Astrocyte (in vitro differentiated cells and primary cell): ENCODE results near the gene GRB10. TPM values are rescaled to one million over a fixed set of nuclear protein-coding genes. Genes with fewer than 3 reads are reported as not detected.
"Not testable (repeated sequence)": the region's sequence is repeated elsewhere in the genome, so short reads cannot be mapped to it uniquely, and the experiment has no call there.

ENCODE experiments used
- DNase-seq: peaks from one replicate; pipeline ENCODE4 v3.0.0-alpha.2; 2010; ENCODE audit warnings: low read depth
- FAIRE-seq: peaks from 2 replicates; lab custom pipeline; 2011; peaks lifted over from hg19 to GRCh38; lab: Jason Lieb, UNC
- H2AFZ ChIP-seq: 2 replicates; pipeline ENCODE4 v1.6.0; 2012; ENCODE audit warnings: low read depth, low read length, inconsistent platforms
- H3K27ac ChIP-seq: 2 replicates; pipeline ENCODE4 v1.5.1; 2011; ENCODE audit warnings: low read depth, low read length, inconsistent platforms
- H3K27me3 ChIP-seq: 2 replicates; pipeline ENCODE4 v1.6.0; 2011; ENCODE audit warnings: low read length, inconsistent platforms; ENCODE audit not compliant: insufficient read depth
- H3K36me3 ChIP-seq: 2 replicates; pipeline ENCODE4 v1.5.1; 2011; ENCODE audit warnings: low read length, inconsistent platforms; ENCODE audit not compliant: insufficient read depth
- H3K4me1 ChIP-seq: 2 replicates; pipeline ENCODE4 v1.5.1; 2011; ENCODE audit warnings: low read length, inconsistent platforms; ENCODE audit not compliant: insufficient read depth
- H3K4me2 ChIP-seq: 2 replicates; pipeline ENCODE4 v1.6.0; 2012; ENCODE audit warnings: low read length, inconsistent platforms
- H3K4me3 ChIP-seq: 2 replicates; pipeline ENCODE4 v1.5.1; 2011; ENCODE audit warnings: low read depth, mild to moderate bottlenecking, low read length, inconsistent platforms; ENCODE audit not compliant: insufficient read depth
- H3K79me2 ChIP-seq: 2 replicates; pipeline ENCODE4 v1.6.0; 2012; ENCODE audit warnings: mild to moderate bottlenecking, low read length, inconsistent platforms; ENCODE audit not compliant: insufficient read depth
- H3K9ac ChIP-seq: 2 replicates; pipeline ENCODE4 v1.6.0; 2012; ENCODE audit warnings: mild to moderate bottlenecking, low read length, inconsistent platforms
- H3K9me3 ChIP-seq: 2 replicates; pipeline ENCODE4 v1.5.1; 2012; ENCODE audit warnings: low read depth, mild to moderate bottlenecking, low read length, inconsistent platforms; ENCODE audit not compliant: insufficient read depth
- H4K20me1 ChIP-seq: 2 replicates; pipeline ENCODE4 v1.6.0; 2012; ENCODE audit warnings: low read length, inconsistent platforms; ENCODE audit not compliant: insufficient read depth
- H3K27ac Mint-ChIP-seq: one replicate; pipeline ENCODE4 v1.8.0; 2021; ENCODE audit warnings: mild to moderate bottlenecking, mixed read lengths; ENCODE audit not compliant: unreplicated experiment
- H3K27me3 Mint-ChIP-seq: one replicate; pipeline ENCODE4 v1.8.0; 2021; ENCODE audit warnings: low read depth, mixed read lengths; ENCODE audit not compliant: unreplicated experiment
- H3K36me3 Mint-ChIP-seq: one replicate; pipeline ENCODE4 v1.8.0; 2021; ENCODE audit warnings: low read depth, mixed read lengths; ENCODE audit not compliant: unreplicated experiment
- H3K4me1 Mint-ChIP-seq: one replicate; pipeline ENCODE4 v1.8.0; 2021; ENCODE audit warnings: low read depth, mixed read lengths; ENCODE audit not compliant: unreplicated experiment
- H3K4me3 Mint-ChIP-seq: one replicate; pipeline ENCODE4 v1.8.0; 2021; ENCODE audit warnings: mild to moderate bottlenecking, moderate library complexity, mixed read lengths; ENCODE audit not compliant: unreplicated experiment
- H3K9me3 Mint-ChIP-seq: one replicate; pipeline ENCODE4 v1.8.0; 2021; ENCODE audit warnings: mild to moderate bottlenecking, mixed read lengths; ENCODE audit not compliant: unreplicated experiment
- EZH2 ChIP-seq: IDR thresholded peaks from 2 replicates; pipeline ENCODE4 v1.6.1; 2012; ENCODE audit warnings: mild to moderate bottlenecking, low read length, inconsistent platforms; ENCODE audit not compliant: insufficient read depth
- total RNA-seq: library from RNA; stranded (reverse); gene quantifications from 2 replicates; pipeline ENCODE4 v1.2.1, GENCODE V29; 2021
- TF ChIP-seq, protein P1 (sequence below): IDR thresholded peaks from 2 replicates; pipeline ENCODE4 v1.5.1; 2011; ENCODE audit warnings: low read depth, mild to moderate bottlenecking, inconsistent platforms, low read length, moderate library complexity; ENCODE audit not compliant: insufficient read depth

GRB10 gene
- total RNA-seq, 1 donor from 2014 or later = 81.9 TPM

DNA sequence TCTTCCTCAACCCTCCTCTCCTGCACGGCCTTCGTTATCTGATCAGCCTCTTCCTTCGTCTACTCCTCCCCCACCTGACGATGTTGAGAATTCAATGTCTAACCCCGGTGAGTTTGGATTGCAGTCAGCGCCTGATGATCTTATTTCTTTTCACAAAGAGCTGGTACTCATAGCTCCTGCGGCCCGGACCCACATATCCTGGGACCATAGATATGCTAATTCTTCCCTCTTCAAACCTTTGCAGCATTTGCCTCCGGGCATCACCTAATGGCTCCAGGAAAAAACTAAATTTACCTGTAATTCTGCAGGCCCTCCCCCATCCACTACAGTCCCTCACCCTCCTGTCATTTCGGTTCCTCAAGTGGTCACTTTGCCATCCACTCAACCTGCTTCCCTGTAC is 205.1 kb downstream of the GRB10 start:
- peaks cover 14% of the 10 kb centered on the region for H3K27me3 Mint-ChIP-seq
- peaks cover 10% of the 10 kb centered on the region for H3K9me3 Mint-ChIP-seq
- Histone ChIP-seq H3K4me3 (no peak overlapping the region), H4K20me1 (no peaks in the 10 kb centered on the region), H3K9me3 (no peaks in the 10 kb centered on the region), H3K27me3 (no peaks in the 10 kb centered on the region), H3K4me2 (no peak overlapping the region), H3K27ac (no peak overlapping the region), H3K36me3 (no peaks in the 10 kb centered on the region), H2AFZ (no peak overlapping the region), H3K4me1 (no peaks in the 10 kb centered on the region), H3K9ac (no peak overlapping the region), H3K79me2 (no peaks in the 10 kb centered on the region)
- H3K4me3 Mint-ChIP-seq = no peak overlapping the region
- FAIRE-seq (no peak), DNase-seq (no peak)
- no peaks in the 10 kb centered on the region for H3K36me3 Mint-ChIP-seq
- H3K4me1 Mint-ChIP-seq = no peaks in the 10 kb centered on the region
- TF ChIP-seq, protein P1, sequence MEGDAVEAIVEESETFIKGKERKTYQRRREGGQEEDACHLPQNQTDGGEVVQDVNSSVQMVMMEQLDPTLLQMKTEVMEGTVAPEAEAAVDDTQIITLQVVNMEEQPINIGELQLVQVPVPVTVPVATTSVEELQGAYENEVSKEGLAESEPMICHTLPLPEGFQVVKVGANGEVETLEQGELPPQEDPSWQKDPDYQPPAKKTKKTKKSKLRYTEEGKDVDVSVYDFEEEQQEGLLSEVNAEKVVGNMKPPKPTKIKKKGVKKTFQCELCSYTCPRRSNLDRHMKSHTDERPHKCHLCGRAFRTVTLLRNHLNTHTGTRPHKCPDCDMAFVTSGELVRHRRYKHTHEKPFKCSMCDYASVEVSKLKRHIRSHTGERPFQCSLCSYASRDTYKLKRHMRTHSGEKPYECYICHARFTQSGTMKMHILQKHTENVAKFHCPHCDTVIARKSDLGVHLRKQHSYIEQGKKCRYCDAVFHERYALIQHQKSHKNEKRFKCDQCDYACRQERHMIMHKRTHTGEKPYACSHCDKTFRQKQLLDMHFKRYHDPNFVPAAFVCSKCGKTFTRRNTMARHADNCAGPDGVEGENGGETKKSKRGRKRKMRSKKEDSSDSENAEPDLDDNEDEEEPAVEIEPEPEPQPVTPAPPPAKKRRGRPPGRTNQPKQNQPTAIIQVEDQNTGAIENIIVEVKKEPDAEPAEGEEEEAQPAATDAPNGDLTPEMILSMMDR = no peak
- TF ChIP-seq EZH2 = no peak
- H3K27ac Mint-ChIP-seq = no peak overlapping the region

DNA sequence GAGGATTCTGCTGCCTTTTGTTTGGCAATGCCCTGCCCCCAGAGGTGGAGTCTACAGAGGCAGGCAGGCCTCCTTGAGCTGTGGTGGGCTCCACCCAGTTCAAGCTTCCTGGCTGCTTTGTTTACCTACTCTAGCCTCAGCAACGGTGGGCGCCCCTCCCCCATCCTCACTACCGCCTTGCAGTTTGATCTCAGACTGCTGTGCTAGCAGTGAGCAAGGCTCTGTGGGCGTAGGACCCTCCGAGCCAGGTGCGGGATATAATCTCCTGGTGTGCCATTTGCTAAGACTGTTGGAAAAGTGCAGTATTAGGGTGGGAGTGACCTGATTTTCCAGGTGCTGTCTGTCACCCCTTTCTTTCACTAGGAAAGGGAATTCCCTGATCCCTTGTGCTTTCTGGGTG is 206.3 kb downstream of the GRB10 start:
- H3K27ac Mint-ChIP-seq, H3K9me3 ChIP-seq, FAIRE-seq, H3K79me2 ChIP-seq, H3K27me3 ChIP-seq, H3K4me3 Mint-ChIP-seq, DNase-seq, H2AFZ ChIP-seq, H3K9me3 Mint-ChIP-seq, H4K20me1 ChIP-seq, H3K27ac ChIP-seq, H3K4me1 ChIP-seq, H3K4me3 ChIP-seq, H3K36me3 ChIP-seq, H3K9ac ChIP-seq, H3K36me3 Mint-ChIP-seq, H3K4me2 ChIP-seq, H3K4me1 Mint-ChIP-seq: not testable (repeated sequence)
- peaks cover 14% of the 10 kb centered on the region for H3K27me3 Mint-ChIP-seq

DNA sequence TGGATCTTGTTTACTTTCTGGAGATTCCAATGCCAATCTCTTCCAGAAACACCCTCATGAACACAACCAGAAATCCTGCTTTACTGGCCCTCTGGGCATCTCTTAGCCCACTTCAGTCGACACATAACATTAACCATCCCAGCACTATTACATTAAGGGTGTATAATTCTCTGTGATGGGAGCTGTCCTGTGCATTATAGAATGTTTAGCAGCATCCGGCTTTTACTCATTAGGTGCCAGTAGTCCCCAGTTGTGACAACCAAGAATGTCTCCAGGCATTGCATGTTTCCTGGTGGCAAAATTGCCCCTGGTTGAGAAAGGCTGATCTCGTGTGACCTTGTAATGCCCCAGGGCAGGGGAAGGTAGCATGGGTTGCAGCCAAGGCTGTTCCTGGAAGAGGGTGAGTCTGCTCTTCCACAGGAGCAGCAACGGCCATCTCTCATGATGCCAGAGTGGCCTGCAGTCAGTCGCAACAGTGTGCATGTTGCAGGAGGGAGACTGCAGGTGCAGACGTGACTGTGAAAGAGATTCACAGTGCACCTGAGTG is 214.9 kb downstream of the GRB10 start:
- Mint-ChIP-seq H3K4me3 (no peak overlapping the region), H3K27me3 (peaks cover 38% of the 10 kb centered on the region), H3K4me1 (no peaks in the 10 kb centered on the region), H3K36me3 (peaks cover 2% of the 10 kb centered on the region), H3K27ac (no peak overlapping the region), H3K9me3 (peaks cover 4% of the 10 kb centered on the region)
- H3K27ac ChIP-seq = no peak overlapping the region
- H3K9me3 ChIP-seq = no peaks in the 10 kb centered on the region
- H3K36me3 ChIP-seq = no peaks in the 10 kb centered on the region
- H4K20me1 ChIP-seq = no peaks in the 10 kb centered on the region
- no peak overlapping the region for H3K4me2 ChIP-seq
- DNase-seq (no peak), FAIRE-seq (no peak)
- H3K79me2 ChIP-seq = no peaks in the 10 kb centered on the region
- H2AFZ ChIP-seq = no peak overlapping the region
- TF ChIP-seq, protein P1 = no peak
- TF ChIP-seq EZH2 = no peak
- no peak overlapping the region for H3K4me3 ChIP-seq
- peaks cover 5% of the 10 kb centered on the region for H3K27me3 ChIP-seq
- no peak overlapping the region for H3K9ac ChIP-seq
- no peaks in the 10 kb centered on the region for H3K4me1 ChIP-seq
